Stomach (tissue), 4 donors: Measurements from ENCODE around the gene LZTS2.

Experiments
- CTCF ChIP-seq, 7 experiments: fragments of 450-650 bp in 4 of 7; fragments of 200-600 bp in 3 of 7; sonication (generic) in 3 of 7; IDR thresholded peaks; one replicate each; pipeline ENCODE4 v1.5.1; 2016 to 2019; ENCODE audit warnings: antibody characterized with exemption in 7 of 7, control low read depth in 2 of 7, mild to moderate bottlenecking in 1 of 7
- POLR2A ChIP-seq, 4 donors: fragments of 450-650 bp; IDR thresholded peaks; one replicate each; pipeline ENCODE4 v1.6.1; 2016; ENCODE audit warnings: antibody characterized with exemption in 4 of 4, control low read depth in 2 of 4, mild to moderate bottlenecking in 1 of 4, moderate library complexity in 1 of 4

- no peak for TF ChIP-seq CTCF (IDR thresholded peaks at IDR 0.05)
- TF ChIP-seq POLR2A (IDR thresholded peaks at IDR 0.05) = no peak
These were observed 16.0 kb downstream of the LZTS2 start for GRCh38 chr10:101015582-101015973.
